Adrenal gland (tissue), 12 donors: Measurements from ENCODE around the gene ASB18. TPM values are rescaled to one million over a fixed set of nuclear protein-coding genes. Genes with fewer than 3 reads are reported as not detected.

ENCODE experiments used
- DNase-seq, 7 donors: peaks; one replicate each; pipeline ENCODE4 v3.0.0-alpha.2; 2019 to 2020
- H3K27ac ChIP-seq, 5 donors: fragments of 200-600 bp; sonication (generic) in 4 of 5; 1 replicate in 3 of 5; 2 replicates in 2 of 5; pipeline versions ENCODE4 v1.5.1 to v1.8.0; 2016 to 2020; ENCODE audit warnings: mild to moderate bottlenecking in 1 of 5
- H3K27me3 ChIP-seq: fragments of 200-600 bp; 2 replicates; pipeline ENCODE4 v1.8.0; 2021
- H3K36me3 ChIP-seq, 2 donors: fragments of 200-600 bp; replicated peaks in 1 of 2; 1 replicate in 1 of 2; 2 replicates in 1 of 2; pipeline versions ENCODE4 v1.5.1 to v1.8.0; 2018 to 2022
- H3K4me1 ChIP-seq, 2 donors: fragments of 200-600 bp; replicated peaks in 1 of 2; 1 replicate in 1 of 2; 2 replicates in 1 of 2; pipeline versions ENCODE4 v1.5.1 to v1.8.0; 2018 to 2021
- H3K4me3 ChIP-seq, 4 donors: fragments of 200-600 bp; sonication (generic) in 3 of 4; one replicate each; pipeline ENCODE4 v1.5.1; 2016 to 2018
- H3K9me3 ChIP-seq, 3 donors: fragments of 200-600 bp; sonication (generic) in 1 of 3; replicated peaks in 1 of 3; 1 replicate in 2 of 3; 2 replicates in 1 of 3; pipeline versions ENCODE4 v1.5.1 to v1.8.0; 2016 to 2021
- POLR2A ChIP-seq, 2 donors: fragments of 450-650 bp; IDR thresholded peaks; one replicate each; pipeline ENCODE4 v1.6.1; 2017; ENCODE audit warnings: antibody characterized with exemption in 2 of 2, mild to moderate bottlenecking in 2 of 2, moderate library complexity in 1 of 2
- WGBS, 4 donors: extraction: QIAGEN DNeasy Blood & Tissue Kit in 2 of 4; methylation state at CpG; one replicate each; pipeline versions ENCODE4 v1.1.5 to v1.1.7; 2013 to 2017; 5-methylcytosine and 5-hydroxymethylcytosine counted together
- intact Hi-C, 2 donors: fragments of 100-400 bp; cut with DNase I; formaldehyde crosslinking; loops; one replicate each; pipeline versions ENCODE4 v1.14.1 to v1.15.0; 2022 to 2023
- polyA plus RNA-seq, 3 donors: library from polyadenylated mRNA; stranded (reverse); fragments of 200-250 nt in 2 of 3; fragments of 350-450 nt in 1 of 3; fragmentation: Illumina TruSeq in 1 of 3; extraction: RNeasy Lipid Tissue Mini Kit (QIAGEN cat#74804) in 1 of 3; gene quantifications; one replicate each; pipeline ENCODE4 v1.2.3, GENCODE V29; 2013 to 2014
- total RNA-seq, 9 donors: library from RNA; depleted of rRNA in 4 of 9; stranded (reverse); fragments of >200 nt in 4 of 9; fragments of 120-200 nt in 1 of 9; fragmentation: NEBNext Ultra II Directional in 1 of 9; extraction: Animal tissue kit (Norgen Biotek cat#: 25700) in 1 of 9; gene quantifications; one replicate each; pipeline versions ENCODE4 v1.1.0 to v1.2.4, GENCODE V29; 2013 to 2023
- TF ChIP-seq, protein P1 (sequence below), 6 experiments: fragments of 450-650 bp in 4 of 6; fragments of 200-600 bp in 2 of 6; sonication (generic) in 1 of 6; IDR thresholded peaks; 1 replicate in 5 of 6; 2 replicates in 1 of 6; pipeline versions ENCODE4 v1.5.1 to v1.8.0; 2016 to 2021; ENCODE audit warnings: antibody characterized with exemption in 6 of 6, mild to moderate bottlenecking in 2 of 6, moderate library complexity in 1 of 6
- donor health status: healthy with polysubstance abuse.
- donor health status: Bipolar disorder and iron deficiency.
- donor health status: DM: yes; HTN: yes; CAD: no.
- donor health status: DM: no; HTN: no; CAD: no.
- donor health status: DM: no; HTN: no; CAD: no.
- donor health status: DM: yes; HTN: yes; CAD: no.

ASB18 gene
- total and polyA plus RNA-seq, 12 donors: not detected

DNA sequence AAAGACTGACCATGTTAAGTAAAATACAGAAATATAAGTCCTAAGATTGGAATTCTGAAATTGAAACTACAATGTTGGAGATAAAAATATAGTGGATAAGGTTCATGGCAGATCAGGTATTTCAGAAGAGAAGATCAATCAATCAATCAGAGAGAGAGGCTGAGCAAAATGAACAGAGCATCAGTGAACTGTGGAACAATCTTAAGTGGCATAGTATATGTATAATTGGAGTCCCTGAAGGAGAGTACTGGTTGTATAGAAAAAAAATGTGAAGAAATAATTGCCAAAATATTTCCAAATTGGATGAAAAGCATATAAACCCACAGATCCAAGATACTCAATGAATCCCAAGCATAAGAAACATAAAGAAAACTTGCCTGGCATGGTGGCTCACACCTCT is 35.0 kb downstream of the ASB18 start:
- no peak overlapping the region for H3K4me3 ChIP-seq
- intact Hi-C loops: no loop called here
- H3K9me3 ChIP-seq: peaks cover 0 to 6% (median 4%) of the 10 kb centered on the region in 3 donors
- TF ChIP-seq, protein P1, sequence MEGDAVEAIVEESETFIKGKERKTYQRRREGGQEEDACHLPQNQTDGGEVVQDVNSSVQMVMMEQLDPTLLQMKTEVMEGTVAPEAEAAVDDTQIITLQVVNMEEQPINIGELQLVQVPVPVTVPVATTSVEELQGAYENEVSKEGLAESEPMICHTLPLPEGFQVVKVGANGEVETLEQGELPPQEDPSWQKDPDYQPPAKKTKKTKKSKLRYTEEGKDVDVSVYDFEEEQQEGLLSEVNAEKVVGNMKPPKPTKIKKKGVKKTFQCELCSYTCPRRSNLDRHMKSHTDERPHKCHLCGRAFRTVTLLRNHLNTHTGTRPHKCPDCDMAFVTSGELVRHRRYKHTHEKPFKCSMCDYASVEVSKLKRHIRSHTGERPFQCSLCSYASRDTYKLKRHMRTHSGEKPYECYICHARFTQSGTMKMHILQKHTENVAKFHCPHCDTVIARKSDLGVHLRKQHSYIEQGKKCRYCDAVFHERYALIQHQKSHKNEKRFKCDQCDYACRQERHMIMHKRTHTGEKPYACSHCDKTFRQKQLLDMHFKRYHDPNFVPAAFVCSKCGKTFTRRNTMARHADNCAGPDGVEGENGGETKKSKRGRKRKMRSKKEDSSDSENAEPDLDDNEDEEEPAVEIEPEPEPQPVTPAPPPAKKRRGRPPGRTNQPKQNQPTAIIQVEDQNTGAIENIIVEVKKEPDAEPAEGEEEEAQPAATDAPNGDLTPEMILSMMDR (IDR thresholded peaks at IDR 0.05): no peak
- TF ChIP-seq POLR2A (IDR thresholded peaks at IDR 0.05): no peak
- H3K36me3 ChIP-seq: no peaks in the 10 kb centered on the region
- H3K27me3 ChIP-seq: peaks cover 8% of the 10 kb centered on the region
- DNase-seq: no peak
- H3K4me1 ChIP-seq: no peaks in the 10 kb centered on the region
- H3K27ac ChIP-seq: no peak overlapping the region

- DNase-seq: no peak
- H3K27me3 ChIP-seq: peaks cover 4% of the 10 kb centered on the region
- TF ChIP-seq POLR2A (IDR thresholded peaks at IDR 0.05): no peak
- TF ChIP-seq, protein P1 (IDR thresholded peaks at IDR 0.05): no peak
- intact Hi-C loops: no loop called here
- WGBS, 4 donors: 48 to 66% (median 57%) methylated on average over 2 of the region's 2 CpGs
- no peaks in the 10 kb centered on the region for H3K36me3 ChIP-seq
- H3K4me1 ChIP-seq: no peaks in the 10 kb centered on the region
- H3K9me3 ChIP-seq: no peaks in the 10 kb centered on the region
- H3K27ac ChIP-seq: no peak overlapping the region
- H3K4me3 ChIP-seq: no peak overlapping the region
Observed at GRCh38 chr2:236223675-236224074, 40.5 kb downstream of the ASB18 start.

DNA sequence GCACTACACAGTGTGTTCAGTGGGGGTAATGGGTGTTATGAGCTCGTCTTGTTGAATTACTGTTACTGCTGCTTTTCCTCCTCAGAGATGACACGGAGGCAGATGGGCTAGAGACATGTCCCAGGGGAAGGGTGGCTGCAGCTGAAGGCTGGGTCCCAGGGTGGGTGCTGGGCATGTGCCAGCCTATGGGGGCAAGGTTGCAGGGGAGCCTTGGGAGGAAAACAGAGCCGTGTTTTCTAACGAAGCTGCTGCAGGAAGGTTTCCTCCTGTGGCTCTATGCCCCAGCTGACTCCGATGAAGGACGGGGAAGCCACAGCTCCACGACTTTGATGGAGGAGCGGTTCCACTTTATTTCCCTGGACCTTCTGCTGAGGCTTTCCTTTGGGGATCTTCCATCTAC is 42.4 kb downstream of the ASB18 start:
- H3K36me3 ChIP-seq: no peaks in the 10 kb centered on the region
- H3K4me3 ChIP-seq: no peak overlapping the region
- 67 to 83% (median 81%) methylated on average over 8 of the region's 8 CpGs for WGBS, 4 donors
- no peak for TF ChIP-seq POLR2A (IDR thresholded peaks at IDR 0.05)
- TF ChIP-seq, protein P1 (IDR thresholded peaks at IDR 0.05): no peak
- no peak for DNase-seq
- H3K4me1 ChIP-seq: no peaks in the 10 kb centered on the region
- intact Hi-C loops: no loop called here
- peaks cover 2% of the 10 kb centered on the region for H3K27me3 ChIP-seq
- H3K9me3 ChIP-seq: no peaks in the 10 kb centered on the region
- H3K27ac ChIP-seq: no peak overlapping the region

GRCh38 chr2:236219411-236219810 is 44.8 kb downstream of the ASB18 start:
- H3K27me3 ChIP-seq: peaks cover 11% of the 10 kb centered on the region
- no peaks in the 10 kb centered on the region for H3K4me1 ChIP-seq
- intact Hi-C loops: no loop called here
- no peak overlapping the region for H3K4me3 ChIP-seq
- no peaks in the 10 kb centered on the region for H3K9me3 ChIP-seq
- H3K36me3 ChIP-seq: no peaks in the 10 kb centered on the region
- no peak for DNase-seq
- WGBS, 4 donors: 54 to 82% (median 72%) methylated on average over 3 of the region's 3 CpGs
- TF ChIP-seq POLR2A (IDR thresholded peaks at IDR 0.05): no peak
- TF ChIP-seq, protein P1 (IDR thresholded peaks at IDR 0.05): no peak
- no peak overlapping the region for H3K27ac ChIP-seq
